Thoracic aorta (tissue), 2 donors: ENCODE measurements around the gene BEST3. TPM values are rescaled to one million over a fixed set of nuclear protein-coding genes. Genes with fewer than 3 reads are reported as not detected.

Experiments
- ATAC-seq: fragments of 150-250 bp; one replicate; pipeline ENCODE4 v1.8.0; 2017; ENCODE audit warnings: low read depth; ENCODE audit not compliant: insufficient number of reproducible peaks, low FRiP score
- DNase-seq: peaks from one replicate; pipeline ENCODE4 v3.0.0-alpha.2; 2020; ENCODE audit warnings: low spot score
- H3K27ac ChIP-seq, 2 donors: fragments of 200-600 bp; sonication (generic); 1 replicate in 1 of 2; 2 replicates in 1 of 2; pipeline ENCODE4 v1.5.1; 2016; ENCODE audit warnings: mild to moderate bottlenecking in 2 of 2, moderate library complexity in 2 of 2
- H3K27me3 ChIP-seq: fragments of 200-600 bp; sonication (generic); replicated peaks from 2 replicates; pipeline ENCODE4 v1.6.0; 2016; ENCODE audit warnings: mild to moderate bottlenecking; ENCODE audit not compliant: insufficient read depth
- H3K36me3 ChIP-seq: fragments of 200-600 bp; sonication (generic); one replicate; pipeline ENCODE4 v1.5.1; 2016
- H3K4me1 ChIP-seq, 2 donors: fragments of 200-600 bp; sonication (generic); 1 replicate in 1 of 2; 2 replicates in 1 of 2; pipeline versions ENCODE4 v1.5.1 to v1.6.0; 2016; ENCODE audit warnings: low read depth in 2 of 2, mild to moderate bottlenecking in 1 of 2; ENCODE audit not compliant: control insufficient read depth in 1 of 2
- H3K4me3 ChIP-seq: fragments of 200-600 bp; sonication (generic); 2 replicates; pipeline ENCODE4 v1.5.1; 2016; ENCODE audit warnings: mild to moderate bottlenecking
- H3K9me3 ChIP-seq: fragments of 200-600 bp; sonication (generic); 2 replicates; pipeline ENCODE4 v1.5.1; 2016
- CTCF ChIP-seq: fragments of 200-600 bp; sonication (generic); IDR thresholded peaks from one replicate; pipeline ENCODE4 v1.5.1; 2019; ENCODE audit warnings: antibody characterized with exemption
- total RNA-seq, 2 donors: library from RNA; depleted of rRNA; stranded (reverse); fragments of >200 nt; gene quantifications; one replicate each; pipeline versions ENCODE4 v1.1.0 to v1.2.3, GENCODE V29; 2016

BEST3 gene
- total RNA-seq, 2 donors from 2014 or later, result not detected

GRCh38 chr12:69651922-69652321, 47.2 kb downstream of the BEST3 start:
- Histone ChIP-seq H3K27me3 (no peaks in the 10 kb centered on the region), H3K9me3 (no peaks in the 10 kb centered on the region), H3K36me3 (no peaks in the 10 kb centered on the region), H3K4me1 (peaks cover 3 to 13% of the 10 kb centered on the region in 2 donors), H3K4me3 (no peak overlapping the region), H3K27ac (no peak overlapping the region)
- ATAC-seq (no peak), DNase-seq (no peak)
- TF ChIP-seq CTCF, result no peak

- H3K4me1 ChIP-seq, result no peaks in the 10 kb centered on the region
- H3K36me3 ChIP-seq, result no peaks in the 10 kb centered on the region
- H3K27ac ChIP-seq, result no peak overlapping the region
- no peak overlapping the region for H3K4me3 ChIP-seq
- ATAC-seq (no peak), DNase-seq (no peak)
- no peak for TF ChIP-seq CTCF
- no peaks in the 10 kb centered on the region for H3K27me3 ChIP-seq
- H3K9me3 ChIP-seq, result no peaks in the 10 kb centered on the region
Measured at GRCh38 chr12:69649529-69649928, 49.6 kb downstream of the BEST3 start.

GRCh38 chr12:69648476-69648875, 50.6 kb downstream of the BEST3 start:
- no peak for TF ChIP-seq CTCF
- Histone ChIP-seq H3K4me1 (no peaks in the 10 kb centered on the region), H3K9me3 (no peaks in the 10 kb centered on the region), H3K4me3 (no peak overlapping the region), H3K27ac (no peak overlapping the region), H3K36me3 (no peaks in the 10 kb centered on the region), H3K27me3 (no peaks in the 10 kb centered on the region)
- DNase-seq, result no peak
- no peak for ATAC-seq

GRCh38 chr12:69647178-69647577, 51.9 kb downstream of the BEST3 start:
- Histone ChIP-seq H3K4me1 (no peaks in the 10 kb centered on the region), H3K27ac (no peak overlapping the region), H3K9me3 (no peaks in the 10 kb centered on the region), H3K4me3 (no peak overlapping the region), H3K36me3 (no peaks in the 10 kb centered on the region), H3K27me3 (no peaks in the 10 kb centered on the region)
- DNase-seq (no peak), ATAC-seq (no peak)
- no peak for TF ChIP-seq CTCF

- Histone ChIP-seq H3K4me1 (no peaks in the 10 kb centered on the region), H3K27me3 (no peaks in the 10 kb centered on the region), H3K36me3 (no peaks in the 10 kb centered on the region), H3K27ac (no peak overlapping the region), H3K9me3 (no peaks in the 10 kb centered on the region), H3K4me3 (no peak overlapping the region)
- no peak for DNase-seq
- ATAC-seq, result no peak
- no peak for TF ChIP-seq CTCF
Measured at GRCh38 chr12:69645031-69645430, 54.1 kb downstream of the BEST3 start.
